ENCODE data around the gene MAB21L2. TPM values are rescaled to one million over a fixed set of nuclear protein-coding genes. Genes with fewer than 3 reads are reported as not detected.
A peak's percentile ranks its signal among the peaks of the same experiment; 100 is the strongest.

Gene MAB21L2
- total and polyA plus RNA-seq, 2 experiments from 2014 or later: 0.39 TPM; not detected in 1

DNA sequence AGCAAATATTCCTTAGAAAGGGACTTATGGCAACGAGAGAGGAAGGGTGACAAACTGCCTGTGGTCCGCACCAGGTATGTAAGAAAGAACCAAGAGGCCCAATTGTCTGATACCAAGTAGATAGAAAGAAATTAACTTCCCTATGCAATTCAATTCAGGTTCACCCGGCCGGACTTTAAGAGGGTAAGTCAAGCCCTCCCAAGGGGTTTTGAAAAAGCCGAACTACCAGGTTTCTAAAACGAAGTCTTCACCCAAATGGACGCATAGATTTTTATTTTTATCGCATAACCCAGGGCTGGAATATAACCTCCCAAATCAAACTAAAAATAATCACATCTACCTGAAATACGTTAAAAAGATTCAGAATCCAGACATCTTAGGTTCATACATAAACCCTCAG is 1.6 kb upstream of the MAB21L2 start:
- no peaks in the 10 kb centered on the region for H3K36me3 Mint-ChIP-seq (ENCODE audit: low read depth)
- peaks cover 62% of the 10 kb centered on the region for H3K27me3 Mint-ChIP-seq (ENCODE audit: insufficient read depth, low read depth, poor library complexity)
- Histone ChIP-seq H3K4me2 (peak overlapping the region; percentile 92), H3K9me2 (ENCODE audit: insufficient read depth) (no peaks in the 10 kb centered on the region), H2AFZ (no peak overlapping the region), H3K4me1 (ENCODE audit: insufficient read depth) (peaks cover 34% of the 10 kb centered on the region), H3K27me3 (ENCODE audit: insufficient read depth) (peaks cover 77% of the 10 kb centered on the region), H3K27ac (ENCODE audit: low read depth) (no peak overlapping the region), H3K4me3 (peak overlapping the region; percentile 67), H3K36me3 (ENCODE audit: insufficient read depth) (no peaks in the 10 kb centered on the region), H3K79me2 (replicated peaks; ENCODE audit: insufficient read depth) (no peaks in the 10 kb centered on the region), H4K20me1 (replicated peaks; ENCODE audit: insufficient read depth) (peaks cover 19% of the 10 kb centered on the region), H3F3A (replicated peaks; ENCODE audit: low read depth) (no peaks in the 10 kb centered on the region)
- DNase-seq (ENCODE audit: low spot score) (peak; percentile 8), ATAC-seq (no peak)
- H3K4me3 Mint-ChIP-seq: peak overlapping the region; percentile 80
- TF ChIP-seq EZH2 (IDR thresholded peaks at IDR 0.05; ENCODE audit: low read depth, unreplicated experiment) (peak; percentile 57), JUNB (IDR thresholded peaks at IDR 0.05; ENCODE audit: unreplicated experiment) (no peak)
- no peak overlapping the region for H3K27ac Mint-ChIP-seq
- H3K9me3 Mint-ChIP-seq: no peaks in the 10 kb centered on the region
- peaks cover 39% of the 10 kb centered on the region for H3K4me1 Mint-ChIP-seq

DNA sequence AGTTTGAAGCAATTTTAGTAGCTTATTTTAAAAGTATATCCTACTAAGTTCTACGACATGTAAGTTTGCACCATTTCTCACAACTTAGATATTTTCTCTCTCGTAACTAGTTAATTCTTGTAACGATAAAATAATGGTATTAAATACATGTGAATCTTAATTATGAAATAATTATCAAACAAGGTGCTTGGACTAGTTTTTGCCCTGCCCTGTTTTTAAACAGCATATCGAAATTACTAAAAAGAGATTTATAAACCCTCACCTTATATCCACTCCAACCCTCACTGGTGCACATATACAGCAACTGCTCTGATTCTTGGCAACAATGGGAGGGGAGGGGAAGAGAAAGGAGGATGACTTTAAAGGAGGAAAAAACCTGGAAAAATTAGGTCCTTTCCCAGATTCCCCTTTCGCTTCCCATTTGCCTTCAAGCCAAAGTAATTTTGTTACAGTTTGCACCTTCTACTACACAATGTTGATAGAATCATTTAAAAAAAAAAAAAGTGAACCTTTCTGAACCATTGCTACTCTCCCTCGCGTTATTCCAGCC is 820 bp upstream of the MAB21L2 start:
- no peaks in the 10 kb centered on the region for H3F3A ChIP-seq (replicated peaks; ENCODE audit: low read depth)
- no peak overlapping the region for H3K27ac ChIP-seq (ENCODE audit: low read depth)
- Mint-ChIP-seq H3K36me3 (ENCODE audit: low read depth) (no peaks in the 10 kb centered on the region), H3K27me3 (ENCODE audit: insufficient read depth, low read depth, poor library complexity) (peaks cover 66% of the 10 kb centered on the region), H3K4me1 (peaks cover 48% of the 10 kb centered on the region), H3K27ac (no peak overlapping the region), H3K9me3 (no peaks in the 10 kb centered on the region), H3K4me3 (peak overlapping the region; percentile 87)
- peak overlapping the region; percentile 92 for H3K4me2 ChIP-seq
- no peaks in the 10 kb centered on the region for H3K9me2 ChIP-seq (ENCODE audit: insufficient read depth)
- peaks cover 26% of the 10 kb centered on the region for H4K20me1 ChIP-seq (replicated peaks; ENCODE audit: insufficient read depth)
- peaks cover 42% of the 10 kb centered on the region for H3K4me1 ChIP-seq (ENCODE audit: insufficient read depth)
- TF ChIP-seq, protein P1, sequence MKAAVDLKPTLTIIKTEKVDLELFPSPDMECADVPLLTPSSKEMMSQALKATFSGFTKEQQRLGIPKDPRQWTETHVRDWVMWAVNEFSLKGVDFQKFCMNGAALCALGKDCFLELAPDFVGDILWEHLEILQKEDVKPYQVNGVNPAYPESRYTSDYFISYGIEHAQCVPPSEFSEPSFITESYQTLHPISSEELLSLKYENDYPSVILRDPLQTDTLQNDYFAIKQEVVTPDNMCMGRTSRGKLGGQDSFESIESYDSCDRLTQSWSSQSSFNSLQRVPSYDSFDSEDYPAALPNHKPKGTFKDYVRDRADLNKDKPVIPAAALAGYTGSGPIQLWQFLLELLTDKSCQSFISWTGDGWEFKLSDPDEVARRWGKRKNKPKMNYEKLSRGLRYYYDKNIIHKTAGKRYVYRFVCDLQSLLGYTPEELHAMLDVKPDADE (IDR thresholded peaks at IDR 0.05): no peak
- TF ChIP-seq POLR2AphosphoS5 (IDR thresholded peaks at IDR 0.05; ENCODE audit: low read depth) (no peak), STAT1 (IDR thresholded peaks at IDR 0.05; ENCODE audit: unreplicated experiment) (no peak), ZNF331 (CRISPR knock-in tag; IDR thresholded peaks at IDR 0.05; ENCODE audit: low read depth) (no peak)
- no peak for ATAC-seq
- DNase-seq (ENCODE audit: low spot score): no peak
- H3K36me3 ChIP-seq (ENCODE audit: insufficient read depth): no peaks in the 10 kb centered on the region
- no peaks in the 10 kb centered on the region for H3K79me2 ChIP-seq (replicated peaks; ENCODE audit: insufficient read depth)
- no peak overlapping the region for H2AFZ ChIP-seq
- peaks cover 85% of the 10 kb centered on the region for H3K27me3 ChIP-seq (ENCODE audit: insufficient read depth)
- peak overlapping the region; percentile 65 for H3K4me3 ChIP-seq

DNA sequence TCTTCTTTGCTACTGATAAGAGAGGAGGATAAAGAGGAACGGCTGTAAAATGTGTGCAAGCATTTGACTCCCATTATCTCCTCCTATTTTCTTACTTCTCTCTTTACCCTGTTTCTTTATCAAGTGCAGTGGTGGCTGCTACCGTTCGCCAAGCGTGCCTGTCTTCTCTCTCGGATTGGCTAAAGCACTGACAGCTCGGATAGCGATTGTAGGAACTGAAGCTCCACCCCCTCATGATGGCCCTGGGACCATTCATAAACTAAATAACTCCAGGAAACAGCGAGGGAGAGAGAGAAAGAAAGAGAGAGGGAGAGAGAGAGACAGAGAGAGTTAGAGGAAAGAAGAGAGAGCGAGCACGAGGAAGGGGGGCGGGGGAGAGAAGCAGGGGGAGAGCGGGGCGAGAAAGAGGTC is 305 bp upstream of the MAB21L2 start:
- peak; percentile 88 for DNase-seq (ENCODE audit: low spot score)
- peak; percentile 40 for ATAC-seq
- Histone ChIP-seq H3K4me2 (peak overlapping the region; percentile 92), H4K20me1 (replicated peaks; ENCODE audit: insufficient read depth) (peaks cover 25% of the 10 kb centered on the region), H3F3A (replicated peaks; ENCODE audit: low read depth) (no peaks in the 10 kb centered on the region), H3K36me3 (ENCODE audit: insufficient read depth) (no peaks in the 10 kb centered on the region), H3K4me1 (ENCODE audit: insufficient read depth) (peaks cover 46% of the 10 kb centered on the region), H3K9me2 (ENCODE audit: insufficient read depth) (no peaks in the 10 kb centered on the region), H3K27me3 (ENCODE audit: insufficient read depth) (peaks cover 90% of the 10 kb centered on the region), H2AFZ (no peak overlapping the region), H3K4me3 (peak overlapping the region; percentile 65), H3K27ac (ENCODE audit: low read depth) (no peak overlapping the region), H3K79me2 (replicated peaks; ENCODE audit: insufficient read depth) (no peaks in the 10 kb centered on the region)
- H3K4me1 Mint-ChIP-seq: peaks cover 52% of the 10 kb centered on the region
- no peak overlapping the region for H3K27ac Mint-ChIP-seq
- peak overlapping the region; percentile 87 for H3K4me3 Mint-ChIP-seq
- no peaks in the 10 kb centered on the region for H3K36me3 Mint-ChIP-seq (ENCODE audit: low read depth)
- no peaks in the 10 kb centered on the region for H3K9me3 Mint-ChIP-seq
- H3K27me3 Mint-ChIP-seq (ENCODE audit: insufficient read depth, low read depth, poor library complexity): peaks cover 66% of the 10 kb centered on the region
- TF ChIP-seq, protein P2, sequence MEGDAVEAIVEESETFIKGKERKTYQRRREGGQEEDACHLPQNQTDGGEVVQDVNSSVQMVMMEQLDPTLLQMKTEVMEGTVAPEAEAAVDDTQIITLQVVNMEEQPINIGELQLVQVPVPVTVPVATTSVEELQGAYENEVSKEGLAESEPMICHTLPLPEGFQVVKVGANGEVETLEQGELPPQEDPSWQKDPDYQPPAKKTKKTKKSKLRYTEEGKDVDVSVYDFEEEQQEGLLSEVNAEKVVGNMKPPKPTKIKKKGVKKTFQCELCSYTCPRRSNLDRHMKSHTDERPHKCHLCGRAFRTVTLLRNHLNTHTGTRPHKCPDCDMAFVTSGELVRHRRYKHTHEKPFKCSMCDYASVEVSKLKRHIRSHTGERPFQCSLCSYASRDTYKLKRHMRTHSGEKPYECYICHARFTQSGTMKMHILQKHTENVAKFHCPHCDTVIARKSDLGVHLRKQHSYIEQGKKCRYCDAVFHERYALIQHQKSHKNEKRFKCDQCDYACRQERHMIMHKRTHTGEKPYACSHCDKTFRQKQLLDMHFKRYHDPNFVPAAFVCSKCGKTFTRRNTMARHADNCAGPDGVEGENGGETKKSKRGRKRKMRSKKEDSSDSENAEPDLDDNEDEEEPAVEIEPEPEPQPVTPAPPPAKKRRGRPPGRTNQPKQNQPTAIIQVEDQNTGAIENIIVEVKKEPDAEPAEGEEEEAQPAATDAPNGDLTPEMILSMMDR (conservative IDR thresholded peaks at IDR 0.05; ENCODE audit: low read depth in 2 of 2): no peak
- TF ChIP-seq POLR2AphosphoS5 (IDR thresholded peaks at IDR 0.05; ENCODE audit: low read depth) (no peak), CREB1 (CRISPR knock-in tag; IDR thresholded peaks at IDR 0.05; ENCODE audit: low read depth) (no peak), JUNB (IDR thresholded peaks at IDR 0.05; ENCODE audit: unreplicated experiment) (no peak), ZNF114 (CRISPR knock-in tag; IDR thresholded peaks at IDR 0.05) (no peak), EZH2phosphoT487 (IDR thresholded peaks at IDR 0.05; ENCODE audit: unreplicated experiment) (no peak), ZNF331 (CRISPR knock-in tag; IDR thresholded peaks at IDR 0.05; ENCODE audit: low read depth) (no peak)
